SK-N-MC (cell line): ENCODE data around the gene TCOF1.

ENCODE experiments used
- EZH2 ChIP-seq: fragments of 200-600 bp; sonication (generic); IDR thresholded peaks from one replicate; pipeline ENCODE4 v1.6.1; 2017; ENCODE audit warnings: antibody characterized with exemption
- FOXP2 ChIP-seq: optimal IDR thresholded peaks from 2 replicates; pipeline ENCODE3; 2011; ENCODE audit warnings: mild to moderate bottlenecking, moderate library complexity; ENCODE audit not compliant: insufficient read depth; ENCODE audit errors: extremely low read length, control extremely low read depth
- POLR2AphosphoS5 ChIP-seq: IDR thresholded peaks from 2 replicates; pipeline ENCODE4 v1.6.1; 2012; ENCODE audit warnings: mild to moderate bottlenecking, low read depth, low read length, borderline replicate concordance

DNA sequence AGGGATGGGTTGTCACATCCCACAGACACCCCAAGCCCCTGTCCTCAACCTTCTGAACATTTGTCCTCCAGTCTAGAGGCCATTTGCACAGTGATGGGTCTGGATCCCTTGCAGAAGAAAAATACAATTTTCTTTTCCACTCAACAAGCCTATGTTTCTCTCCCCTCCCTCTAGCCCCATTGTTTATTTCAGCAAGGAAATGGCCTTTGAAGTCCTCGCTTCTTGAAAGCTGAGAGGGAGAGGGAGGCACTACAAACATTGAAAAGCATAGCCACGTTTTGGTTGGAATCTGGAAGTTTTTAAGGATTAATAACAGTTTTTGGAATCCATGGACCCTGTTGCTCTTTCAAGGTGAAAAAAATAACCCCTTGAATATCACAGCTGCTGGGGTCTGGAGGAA lies 30.8 kb upstream of the TCOF1 start:
- TF ChIP-seq POLR2AphosphoS5 (no peak), EZH2 (no peak), FOXP2 (no peak)
